Mucosa of rectum (tissue), 2 donors: ENCODE results near the gene ZC3H18.

Experiments
- H3K27ac ChIP-seq, 2 donors: one replicate each; pipeline ENCODE4 v1.7.0; 2013; ENCODE audit warnings: inconsistent platforms in 2 of 2, low read depth in 2 of 2, low read length in 2 of 2
- H3K27me3 ChIP-seq, 2 donors: one replicate each; pipeline ENCODE4 v1.7.0; 2013; ENCODE audit warnings: low read length in 2 of 2; ENCODE audit not compliant: control insufficient read depth in 2 of 2, insufficient read depth in 2 of 2
- H3K36me3 ChIP-seq, 2 donors: one replicate each; pipeline ENCODE4 v1.7.0; 2013; ENCODE audit warnings: low read length in 2 of 2; ENCODE audit not compliant: control insufficient read depth in 2 of 2, insufficient read depth in 2 of 2
- H3K4me1 ChIP-seq, 2 donors: one replicate each; pipeline ENCODE4 v1.7.0; 2013; ENCODE audit warnings: low read length in 2 of 2, mild to moderate bottlenecking in 1 of 2; ENCODE audit not compliant: control insufficient read depth in 2 of 2, insufficient read depth in 2 of 2
- H3K4me3 ChIP-seq, 2 donors: one replicate each; pipeline ENCODE4 v1.7.0; 2013; ENCODE audit warnings: low read length in 2 of 2
- H3K9ac ChIP-seq, 2 donors: one replicate each; pipeline ENCODE4 v1.7.0; 2013; ENCODE audit warnings: low read length in 2 of 2, low read depth in 1 of 2, mild to moderate bottlenecking in 1 of 2
- H3K9me3 ChIP-seq, 2 donors: one replicate each; pipeline ENCODE4 v1.7.0; 2013; ENCODE audit warnings: low read length in 2 of 2; ENCODE audit not compliant: control insufficient read depth in 2 of 2
- donor health status: healthy.
- donor health status: Normal muscosa, but diverticular disease.

Gene ZC3H18

GRCh38 chr16:88631384-88631783 lies 61.2 kb downstream of the ZC3H18 start:
- Histone ChIP-seq H3K4me1 (peaks cover 5 to 11% of the 10 kb centered on the region in 2 donors), H3K4me3 (no peak overlapping the region), H3K9me3 (no peaks in the 10 kb centered on the region), H3K9ac (no peak overlapping the region), H3K36me3 (peaks cover 27 to 42% of the 10 kb centered on the region in 2 donors), H3K27ac (no peak overlapping the region), H3K27me3 (peaks cover 5 to 8% of the 10 kb centered on the region in 2 donors)

DNA sequence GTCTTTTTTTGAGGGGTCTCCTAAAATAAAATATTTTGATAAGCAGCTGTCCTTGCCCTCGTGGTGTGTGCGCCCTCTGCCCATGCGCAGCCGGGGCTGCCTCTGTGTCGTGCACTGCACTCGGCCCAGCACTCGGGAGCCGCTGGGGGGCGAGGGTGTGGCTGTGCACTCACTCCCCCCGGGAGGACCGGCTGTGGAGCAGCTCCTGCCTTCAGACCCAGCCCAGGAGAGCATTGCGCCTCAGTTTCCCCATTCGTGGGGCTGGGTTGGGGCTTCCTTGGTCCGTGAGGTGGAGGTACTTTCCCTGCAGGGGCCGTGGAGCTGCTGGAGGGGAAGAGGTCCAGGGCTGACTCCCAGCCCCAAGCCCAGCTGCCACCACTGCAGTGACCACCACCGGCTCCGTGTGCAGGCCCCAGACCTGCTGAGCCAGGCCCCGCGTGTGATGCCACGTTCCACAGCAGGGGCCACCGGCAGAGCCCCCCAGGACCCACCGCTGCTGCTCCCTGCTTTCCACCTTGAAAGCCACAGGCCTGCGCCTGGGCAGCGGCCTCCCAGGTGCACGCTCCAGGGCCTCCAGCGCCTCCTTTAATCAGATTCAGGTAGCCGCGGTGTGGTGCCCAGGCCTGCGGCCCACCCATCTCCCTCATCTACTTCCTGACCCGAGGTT lies 61.9 kb downstream of the ZC3H18 start:
- peaks cover 5 to 8% of the 10 kb centered on the region in 2 donors for H3K27me3 ChIP-seq
- H3K4me3 ChIP-seq, result no peak overlapping the region
- no peak overlapping the region for H3K9ac ChIP-seq
- no peaks in the 10 kb centered on the region for H3K9me3 ChIP-seq
- H3K4me1 ChIP-seq, result peaks cover 5 to 11% of the 10 kb centered on the region in 2 donors
- H3K27ac ChIP-seq, result no peak overlapping the region
- H3K36me3 ChIP-seq, result peaks cover 27 to 39% of the 10 kb centered on the region in 2 donors

DNA sequence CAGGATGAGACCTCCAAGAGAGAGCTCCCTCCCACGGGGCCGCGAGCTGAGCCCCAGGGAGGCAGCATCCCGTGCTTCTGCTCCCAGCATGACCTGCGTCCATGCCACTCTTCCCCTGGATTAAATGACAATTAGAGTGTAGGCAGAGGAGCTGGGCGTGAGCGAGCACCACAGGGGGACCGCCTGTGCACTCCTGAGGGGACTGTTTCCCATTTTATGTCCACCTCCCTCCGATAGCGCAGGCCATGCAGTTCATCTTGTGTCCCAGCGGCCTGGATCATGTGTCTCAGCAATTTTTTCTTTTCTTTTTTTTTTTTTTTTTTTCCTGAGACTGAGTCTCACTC lies 62.4 kb downstream of the ZC3H18 start:
- H3K9me3 ChIP-seq, result no peaks in the 10 kb centered on the region
- no peak overlapping the region for H3K4me3 ChIP-seq
- H3K27me3 ChIP-seq, result peaks cover 5 to 8% of the 10 kb centered on the region in 2 donors
- H3K9ac ChIP-seq, result no peak overlapping the region
- no peak overlapping the region for H3K27ac ChIP-seq
- peaks cover 5 to 11% of the 10 kb centered on the region in 2 donors for H3K4me1 ChIP-seq
- H3K36me3 ChIP-seq, result peaks cover 22 to 35% of the 10 kb centered on the region in 2 donors

DNA sequence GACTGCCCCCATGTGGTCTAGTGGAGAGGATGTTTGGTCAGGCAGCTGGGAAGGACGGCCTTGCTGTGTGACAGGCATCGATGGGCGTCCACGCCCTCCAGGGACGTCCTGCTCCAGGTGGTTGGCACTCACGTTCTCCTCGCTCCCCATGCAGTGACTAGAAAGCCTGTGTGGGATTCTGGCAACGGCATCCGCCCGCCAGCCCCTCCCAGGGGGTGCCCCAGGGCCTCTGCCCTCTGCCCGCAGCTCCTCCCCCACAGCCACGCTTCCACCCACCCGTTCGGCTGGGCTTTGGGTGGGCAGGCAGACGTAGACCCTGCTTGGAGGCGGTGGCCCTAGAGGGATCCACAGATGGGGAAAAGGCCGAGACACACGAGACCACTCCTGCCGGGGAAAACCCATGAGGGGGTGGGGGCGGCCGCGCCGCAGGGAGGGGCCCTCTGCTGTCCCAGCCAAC lies 63.5 kb downstream of the ZC3H18 start:
- Histone ChIP-seq H3K27ac (peak overlapping the region; percentile 14 to 65), H3K9me3 (no peaks in the 10 kb centered on the region), H3K36me3 (peaks cover 16 to 26% of the 10 kb centered on the region in 2 donors), H3K9ac (no peak overlapping the region), H3K27me3 (peaks cover 6 to 8% of the 10 kb centered on the region in 2 donors), H3K4me1 (peaks cover 10 to 16% of the 10 kb centered on the region in 2 donors), H3K4me3 (peak overlapping the region in 1 of 2 donors; percentile 20)

DNA sequence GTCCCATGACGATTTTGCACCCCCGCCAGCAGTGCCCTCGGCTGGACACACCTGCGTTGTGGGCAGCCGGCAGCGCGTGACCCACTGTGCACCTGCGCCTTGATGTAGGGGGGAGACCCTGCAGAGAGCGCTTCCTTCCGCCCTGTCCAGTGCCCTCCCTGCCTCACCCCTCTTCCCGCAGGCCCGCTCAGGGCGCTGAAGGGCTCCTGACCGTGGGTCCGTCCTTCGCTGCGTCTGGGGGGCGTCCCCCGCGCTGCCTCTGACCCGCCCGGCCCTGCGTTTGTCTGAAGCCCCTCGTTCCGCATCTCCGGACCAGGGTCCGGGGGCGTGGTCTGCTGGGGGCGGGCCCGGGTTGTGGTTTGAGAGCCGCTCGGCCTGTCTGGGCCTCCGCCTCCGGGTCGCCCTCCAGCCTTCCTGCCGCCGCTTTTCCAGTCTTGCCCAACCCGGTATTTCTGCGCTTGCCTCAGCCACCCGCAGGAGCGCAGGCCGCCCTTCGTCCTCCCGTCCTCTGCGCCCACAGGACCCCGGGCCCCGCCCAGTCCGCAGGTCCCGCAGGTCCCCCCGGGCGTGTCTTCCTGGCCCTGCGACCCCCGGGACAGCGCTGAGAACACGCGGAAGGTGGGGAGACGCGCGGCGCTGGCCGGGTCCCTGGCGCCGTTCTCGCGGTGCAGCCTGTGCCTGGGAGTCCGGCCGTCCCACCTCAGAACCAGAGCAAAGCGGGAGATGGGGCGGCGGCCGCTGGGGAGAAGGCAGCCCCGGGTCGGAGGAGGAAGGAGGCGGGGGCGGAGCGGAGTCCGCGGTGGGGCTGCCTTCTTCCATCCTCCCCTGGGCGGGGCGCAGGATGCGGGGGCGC lies 64.2 kb downstream of the ZC3H18 start:
- H3K36me3 ChIP-seq, result peaks cover 16 to 23% of the 10 kb centered on the region in 2 donors
- peak overlapping the region in 1 of 2 donors; percentile 54 for H3K9ac ChIP-seq
- peak overlapping the region; percentile 20 to 55 for H3K4me3 ChIP-seq
- H3K4me1 ChIP-seq, result peaks cover 17 to 22% of the 10 kb centered on the region in 2 donors
- H3K9me3 ChIP-seq, result no peaks in the 10 kb centered on the region
- peak overlapping the region in 1 of 2 donors; percentile 65 for H3K27ac ChIP-seq
- H3K27me3 ChIP-seq, result peaks cover 8 to 10% of the 10 kb centered on the region in 2 donors

DNA sequence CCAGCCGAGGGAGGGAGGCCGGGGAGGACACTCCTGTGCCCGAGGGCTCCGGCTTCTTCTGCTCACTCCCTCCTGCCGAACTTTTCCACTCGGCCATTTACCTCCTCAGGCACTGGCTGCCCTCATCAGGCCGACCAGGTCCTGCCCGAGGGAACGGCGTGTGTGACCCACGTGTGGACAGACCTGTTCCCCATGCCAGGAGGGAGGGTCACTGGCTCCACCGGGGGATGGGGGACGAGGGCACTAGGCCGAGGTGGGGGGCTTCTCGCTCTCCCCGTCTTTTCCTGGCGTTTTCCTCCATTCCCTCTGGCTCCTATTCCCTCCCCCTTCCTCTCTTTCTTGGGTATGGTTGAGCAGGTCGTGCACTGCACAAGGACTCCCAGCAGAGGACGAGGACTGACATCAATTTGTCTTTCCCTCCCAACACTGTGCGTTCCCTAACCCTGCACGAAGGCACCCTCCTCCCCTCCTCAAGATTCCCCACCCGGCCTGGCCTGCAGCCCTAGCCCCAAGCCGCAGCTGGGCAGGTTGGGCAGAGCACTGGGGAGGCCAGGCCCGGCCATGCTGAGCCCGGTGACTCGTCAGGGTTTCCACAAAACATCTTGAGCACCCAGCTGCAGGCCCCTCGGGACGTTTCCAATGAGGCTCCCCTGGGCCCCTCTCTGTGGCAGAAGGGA lies 64.9 kb downstream of the ZC3H18 start:
- H3K4me3 ChIP-seq, result peak overlapping the region; percentile 20 to 55
- H3K27me3 ChIP-seq, result peaks cover 16% of the 10 kb centered on the region in 2 donors
- peak overlapping the region in 1 of 2 donors; percentile 65 for H3K27ac ChIP-seq
- H3K9ac ChIP-seq, result peak overlapping the region in 1 of 2 donors; percentile 54
- H3K36me3 ChIP-seq, result peaks cover 13 to 16% of the 10 kb centered on the region in 2 donors
- H3K9me3 ChIP-seq, result no peaks in the 10 kb centered on the region
- H3K4me1 ChIP-seq, result peaks cover 21 to 28% of the 10 kb centered on the region in 2 donors

- Histone ChIP-seq H3K9ac (no peak overlapping the region), H3K27me3 (peaks cover 21 to 22% of the 10 kb centered on the region in 2 donors), H3K4me3 (no peak overlapping the region), H3K27ac (no peak overlapping the region), H3K4me1 (peaks cover 21 to 28% of the 10 kb centered on the region in 2 donors), H3K9me3 (no peaks in the 10 kb centered on the region), H3K36me3 (peaks cover 7 to 13% of the 10 kb centered on the region in 2 donors)
These were observed 65.6 kb downstream of the ZC3H18 start for GRCh38 chr16:88635671-88636319.

- no peak overlapping the region for H3K9ac ChIP-seq
- peaks cover 21 to 28% of the 10 kb centered on the region in 2 donors for H3K4me1 ChIP-seq
- no peaks in the 10 kb centered on the region for H3K9me3 ChIP-seq
- no peak overlapping the region for H3K4me3 ChIP-seq
- H3K27ac ChIP-seq, result no peak overlapping the region
- H3K27me3 ChIP-seq, result peaks cover 21 to 24% of the 10 kb centered on the region in 2 donors
- H3K36me3 ChIP-seq, result peaks cover 3 to 7% of the 10 kb centered on the region in 2 donors
These were observed 66.5 kb downstream of the ZC3H18 start for GRCh38 chr16:88636488-88637265.
